DMS114 treated with DMSO at 0.1 percent for 48 hours (cell line): ENCODE measurements around the gene STK11.
A peak's percentile ranks its signal among the peaks of the same experiment; 100 is the strongest.

Experiments used
- DNase-seq: peaks from one replicate; lab custom pipeline; 2025; ENCODE audit not compliant: unreplicated experiment; lab: John Stamatoyannopoulos, UW

The STK11 gene

GRCh38 chr19:1205114-1206099, at the start of gene STK11:
TSS of gene STK11 (plus strand) at chr19:1205778. CDS start at chr19:1206914, 1,136 bp downstream.
- peak; percentile 82 for DNase-seq

GRCh38 chr19:1156305-1156801, 49.2 kb upstream of the STK11 start:
- DNase-seq: no peak

GRCh38 chr19:1156830-1157615, 48.6 kb upstream of the STK11 start:
- DNase-seq: no peak

- DNase-seq: no peak
Observed at GRCh38 chr19:1157931-1158884, 47.4 kb upstream of the STK11 start.

GRCh38 chr19:1158885-1159448, 46.6 kb upstream of the STK11 start:
- DNase-seq: no peak

- no peak for DNase-seq
Observed at GRCh38 chr19:1159864-1160595, 45.5 kb upstream of the STK11 start.

- no peak for DNase-seq
Observed at GRCh38 chr19:1161716-1162115, 43.9 kb upstream of the STK11 start.

GRCh38 chr19:1162404-1163282, 42.9 kb upstream of the STK11 start:
- no peak for DNase-seq

- DNase-seq: no peak
Observed at GRCh38 chr19:1163283-1163933, 42.2 kb upstream of the STK11 start.

- no peak for DNase-seq
Observed at GRCh38 chr19:1163934-1164683, 41.5 kb upstream of the STK11 start.

GRCh38 chr19:1164684-1165531, 40.7 kb upstream of the STK11 start:
- DNase-seq: no peak

GRCh38 chr19:1166872-1167573, 38.6 kb upstream of the STK11 start:
- DNase-seq: no peak

GRCh38 chr19:1167687-1168571, 37.6 kb upstream of the STK11 start:
- no peak for DNase-seq

- no peak for DNase-seq
Observed at GRCh38 chr19:1168572-1169410, 36.8 kb upstream of the STK11 start.
